Astrocyte (in vitro differentiated cells and primary cell): ENCODE data around the gene TINAG.

Experiments used
- CTCF ChIP-seq: IDR thresholded peaks from 2 replicates; pipeline ENCODE4 v1.5.1; 2011; ENCODE audit warnings: low read depth, mild to moderate bottlenecking, inconsistent platforms, low read length, moderate library complexity; ENCODE audit not compliant: insufficient read depth
- EZH2 ChIP-seq: IDR thresholded peaks from 2 replicates; pipeline ENCODE4 v1.6.1; 2012; ENCODE audit warnings: mild to moderate bottlenecking, low read length, inconsistent platforms; ENCODE audit not compliant: insufficient read depth

GRCh38 chr6:54262499-54262898 is 45.7 kb upstream of the TINAG start:
- no peak for TF ChIP-seq EZH2
- TF ChIP-seq CTCF = no peak
